ENCODE measurements around the gene LRRFIP1. TPM values are rescaled to one million over a fixed set of nuclear protein-coding genes. Genes with fewer than 3 reads are reported as not detected.

The LRRFIP1 gene
- total and polyA plus RNA-seq, 10 donors, result 40.4 to 164 (median 124) TPM

DNA sequence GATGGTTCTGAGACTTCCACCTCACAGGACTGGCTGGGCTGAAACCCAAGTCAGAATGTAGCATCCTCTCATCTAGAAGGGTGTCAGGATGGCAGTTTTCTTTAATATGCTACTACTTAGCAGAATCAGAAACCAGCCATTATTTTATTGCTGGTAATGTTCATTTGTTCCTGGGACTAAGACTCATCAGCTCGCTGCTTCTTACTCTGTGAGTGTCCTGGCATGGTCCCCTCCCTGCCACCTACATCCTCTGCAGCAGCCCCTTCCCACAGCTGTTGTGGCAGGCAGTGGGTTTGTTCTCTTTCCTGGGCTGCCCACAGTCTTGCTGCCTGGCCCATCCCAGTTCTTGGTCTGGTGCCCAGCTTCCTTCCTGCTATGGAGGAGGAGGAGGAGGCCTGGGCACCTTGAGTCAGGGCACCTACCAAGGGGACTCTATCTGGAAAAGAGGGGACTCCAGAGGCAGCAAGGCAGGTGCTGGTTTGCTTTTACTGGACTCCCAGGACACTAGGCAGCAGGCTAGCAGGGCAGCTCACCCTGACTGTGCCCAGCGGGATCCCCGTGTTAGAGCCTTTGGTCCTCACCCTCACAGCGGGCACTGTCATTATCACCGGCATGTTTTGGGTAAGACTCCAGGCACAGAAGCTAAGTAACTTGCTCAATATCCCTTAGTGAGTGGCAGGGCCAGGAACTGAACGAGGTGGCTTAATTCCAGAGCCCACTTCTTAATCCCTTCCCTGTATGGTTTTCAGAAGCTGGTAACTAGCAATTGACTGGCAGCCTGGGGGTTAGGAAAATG, 62.1 kb downstream of the LRRFIP1 start:
- TF ChIP-seq, protein P1, sequence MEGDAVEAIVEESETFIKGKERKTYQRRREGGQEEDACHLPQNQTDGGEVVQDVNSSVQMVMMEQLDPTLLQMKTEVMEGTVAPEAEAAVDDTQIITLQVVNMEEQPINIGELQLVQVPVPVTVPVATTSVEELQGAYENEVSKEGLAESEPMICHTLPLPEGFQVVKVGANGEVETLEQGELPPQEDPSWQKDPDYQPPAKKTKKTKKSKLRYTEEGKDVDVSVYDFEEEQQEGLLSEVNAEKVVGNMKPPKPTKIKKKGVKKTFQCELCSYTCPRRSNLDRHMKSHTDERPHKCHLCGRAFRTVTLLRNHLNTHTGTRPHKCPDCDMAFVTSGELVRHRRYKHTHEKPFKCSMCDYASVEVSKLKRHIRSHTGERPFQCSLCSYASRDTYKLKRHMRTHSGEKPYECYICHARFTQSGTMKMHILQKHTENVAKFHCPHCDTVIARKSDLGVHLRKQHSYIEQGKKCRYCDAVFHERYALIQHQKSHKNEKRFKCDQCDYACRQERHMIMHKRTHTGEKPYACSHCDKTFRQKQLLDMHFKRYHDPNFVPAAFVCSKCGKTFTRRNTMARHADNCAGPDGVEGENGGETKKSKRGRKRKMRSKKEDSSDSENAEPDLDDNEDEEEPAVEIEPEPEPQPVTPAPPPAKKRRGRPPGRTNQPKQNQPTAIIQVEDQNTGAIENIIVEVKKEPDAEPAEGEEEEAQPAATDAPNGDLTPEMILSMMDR (IDR thresholded peaks at IDR 0.05 in 8 of 11, conservative IDR thresholded peaks at IDR 0.05 in 3 of 11), result no peak
- TF ChIP-seq POLR2AphosphoS5 (IDR thresholded peaks at IDR 0.05), result peak in 2 of 3 donors; percentile 20 to 22
- peak; percentile 83 for DNase-seq
- Histone ChIP-seq H3K4me3 (peak overlapping the region in 1 of 8 donors; percentile 95), H3K9me3 (no peaks in the 10 kb centered on the region), H3K36me3 (no peaks in the 10 kb centered on the region), H3K27me3 (replicated peaks in 1 of 7) (no peaks in the 10 kb centered on the region), H3K27ac (peak overlapping the region; percentile 21 to 100 (median 96)), H3K4me1 (peaks cover 40 to 81% (median 66%) of the 10 kb centered on the region in 6 donors)
- 33 to 53% (median 46%) methylated on average over 4 to 6 of the region's 6 CpGs for WGBS, 5 donors
- intact Hi-C loops (cut with DNase I; ENCODE audit: low total_unique reads), result no loop called here

DNA sequence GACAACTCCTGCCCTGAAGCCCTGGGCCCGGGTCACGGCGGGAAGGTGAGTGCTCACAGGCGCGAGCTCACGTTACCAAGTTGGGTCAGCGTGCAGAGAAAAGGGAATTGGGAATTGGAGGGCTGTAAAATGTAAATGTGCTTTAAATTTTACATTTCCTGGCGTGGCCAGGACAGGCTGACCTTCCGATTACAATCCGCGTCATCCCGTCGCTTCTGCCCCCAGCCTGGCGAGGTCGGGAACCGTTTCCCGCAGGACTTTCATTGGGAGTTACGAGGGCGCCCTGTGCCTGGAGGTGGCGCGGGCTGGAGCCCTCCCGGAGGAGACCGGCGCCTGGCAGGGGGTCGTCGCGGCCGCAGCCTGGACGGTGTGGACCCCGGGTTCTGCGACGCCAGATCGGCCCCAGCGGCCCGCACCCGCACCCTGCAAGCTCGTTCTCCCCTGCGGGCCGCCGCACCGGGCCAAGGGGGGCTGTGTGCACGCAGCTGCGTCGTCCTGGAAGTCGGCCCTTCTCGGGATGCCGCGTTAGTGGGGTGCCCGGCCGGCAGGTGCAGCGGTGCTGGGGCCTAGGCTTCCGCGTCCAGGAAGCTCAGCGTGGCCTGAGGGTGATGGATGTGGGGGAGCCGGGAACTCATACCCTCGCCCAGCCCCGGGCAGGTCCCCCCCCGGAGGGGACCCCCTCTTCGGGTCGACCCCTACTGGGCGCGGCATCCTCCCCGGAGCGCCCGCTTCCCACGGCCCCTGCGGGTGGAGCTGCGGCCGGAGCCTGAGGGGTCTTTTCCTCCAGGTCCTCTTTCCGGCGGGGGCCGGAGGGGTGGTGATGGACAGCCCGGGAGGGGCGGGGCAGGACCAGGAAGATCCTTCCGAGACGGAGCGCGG, 63.9 kb downstream of the LRRFIP1 start:
- TF ChIP-seq, protein P1 (IDR thresholded peaks at IDR 0.05 in 8 of 11, conservative IDR thresholded peaks at IDR 0.05 in 3 of 11), result no peak
- TF ChIP-seq POLR2A (IDR thresholded peaks at IDR 0.05) (peak in 1 of 3 donors; percentile 6), POLR2AphosphoS5 (IDR thresholded peaks at IDR 0.05) (peak; percentile 42 to 77 (median 62))
- DNase-seq, result peak; percentile 100
- WGBS, 5 donors, result 5 to 19% (median 10%) methylated on average over 19 to 78 of the region's 78 CpGs
- no peaks in the 10 kb centered on the region for H3K27me3 ChIP-seq (replicated peaks in 1 of 7)
- H3K9me3 ChIP-seq, result no peaks in the 10 kb centered on the region
- H3K36me3 ChIP-seq, result no peaks in the 10 kb centered on the region
- intact Hi-C loops (cut with DNase I; ENCODE audit: low total_unique reads), result no loop called here
- peak overlapping the region; percentile 72 to 95 (median 81) for H3K4me3 ChIP-seq
- H3K27ac ChIP-seq, result peak overlapping the region; percentile 78 to 100 (median 96)
- peaks cover 56 to 90% (median 83%) of the 10 kb centered on the region in 6 donors for H3K4me1 ChIP-seq

DNA sequence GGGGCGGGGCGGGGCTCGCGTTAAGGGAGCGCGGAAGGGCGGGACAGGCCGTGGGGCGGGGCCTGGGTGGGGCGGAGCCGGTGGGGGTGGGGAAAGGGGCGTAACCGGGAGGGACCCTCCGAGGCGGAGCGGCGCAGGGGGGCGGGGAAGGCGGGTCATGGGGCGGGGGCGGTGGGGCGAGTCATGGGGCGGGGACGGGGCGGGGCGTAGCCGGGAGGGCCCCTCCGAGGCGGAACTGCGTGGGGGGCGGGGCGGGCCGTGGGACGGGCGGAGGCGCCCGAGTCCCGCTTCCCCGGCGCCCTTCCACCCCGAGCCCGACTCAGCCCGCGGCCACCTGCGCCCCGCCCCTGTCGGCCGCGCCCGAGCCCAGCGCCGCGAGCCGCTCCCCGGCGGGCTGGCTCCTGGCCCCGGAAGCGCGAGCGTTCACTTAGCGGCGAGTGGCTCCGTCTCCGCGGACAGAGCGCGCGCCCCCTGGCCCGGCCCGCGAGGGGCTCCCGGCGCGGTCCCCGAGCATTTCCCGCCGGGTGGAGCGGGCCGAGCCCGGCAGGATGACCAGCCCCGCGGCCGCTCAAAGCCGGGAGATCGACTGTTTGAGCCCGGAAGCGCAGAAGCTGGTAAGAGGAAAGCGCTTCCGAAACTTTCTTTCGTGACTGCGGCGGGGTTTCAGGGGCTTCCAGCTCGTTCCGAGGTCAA, 64.7 kb downstream of the LRRFIP1 start:
- 0 to 2% (median 1%) methylated on average over 11 to 81 of the region's 94 CpGs for WGBS, 5 donors
- peak; percentile 99 for DNase-seq
- intact Hi-C loops (cut with DNase I; ENCODE audit: low total_unique reads), result no loop called here
- Histone ChIP-seq H3K27ac (peak overlapping the region; percentile 95 to 100 (median 98)), H3K27me3 (replicated peaks in 1 of 7) (no peaks in the 10 kb centered on the region), H3K9me3 (no peaks in the 10 kb centered on the region), H3K4me3 (peak overlapping the region; percentile 72 to 97 (median 94)), H3K4me1 (peaks cover 60 to 90% (median 85%) of the 10 kb centered on the region in 6 donors), H3K36me3 (no peaks in the 10 kb centered on the region)
- TF ChIP-seq POLR2AphosphoS5 (IDR thresholded peaks at IDR 0.05) (peak; percentile 73 to 78 (median 78)), POLR2A (IDR thresholded peaks at IDR 0.05) (peak in 1 of 3 donors; percentile 69)
- TF ChIP-seq, protein P1 (IDR thresholded peaks at IDR 0.05 in 8 of 11, conservative IDR thresholded peaks at IDR 0.05 in 3 of 11), result peak in 2 of 11 experiments; percentile 23 to 29

All from spleen (tissue), 11 donors.